Right forelimb (tissue), 1 donor: ENCODE measurements around the gene GPR141.

Experiments
- DNase-seq: peaks from one replicate; pipeline ENCODE4 v3.0.0-alpha.2; 2018

GPR141 gene

GRCh38 chr7:37738321-37738720 lies 54.8 kb downstream of the GPR141 start:
- no peak for DNase-seq

DNA sequence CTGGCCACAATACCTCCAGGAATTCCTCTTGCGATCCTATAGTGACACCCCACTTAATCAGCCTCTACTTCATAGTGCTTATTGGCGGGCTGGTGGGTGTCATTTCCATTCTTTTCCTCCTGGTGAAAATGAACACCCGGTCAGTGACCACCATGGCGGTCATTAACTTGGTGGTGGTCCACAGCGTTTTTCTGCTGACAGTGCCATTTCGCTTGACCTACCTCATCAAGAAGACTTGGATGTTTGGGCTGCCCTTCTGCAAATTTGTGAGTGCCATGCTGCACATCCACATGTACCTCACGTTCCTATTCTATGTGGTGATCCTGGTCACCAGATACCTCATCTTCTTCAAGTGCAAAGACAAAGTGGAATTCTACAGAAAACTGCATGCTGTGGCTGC lies 56.8 kb downstream of the GPR141 start:
- no peak for DNase-seq

- DNase-seq = no peak
These were observed 58.2 kb downstream of the GPR141 start for GRCh38 chr7:37741776-37742175.

DNA sequence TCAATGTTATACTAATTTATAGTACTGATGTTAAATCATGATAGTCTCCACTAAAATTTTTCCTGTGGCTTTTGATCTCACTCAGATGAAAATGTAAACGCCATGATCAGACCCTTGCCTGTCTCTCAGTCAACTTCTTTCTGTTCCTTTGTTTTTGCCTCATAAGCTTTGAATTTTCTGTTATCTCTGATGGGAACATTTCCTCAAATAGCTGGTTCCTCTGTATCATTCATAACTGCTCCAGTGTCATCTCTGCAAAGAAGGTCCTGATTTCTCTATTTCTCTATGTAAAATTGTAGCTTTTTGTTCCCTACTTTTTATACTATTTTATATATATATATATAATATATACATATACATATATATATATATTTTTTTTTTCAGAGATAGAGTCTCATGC lies 67.5 kb downstream of the GPR141 start:
- DNase-seq = no peak

- DNase-seq = no peak
These were observed 70.0 kb downstream of the GPR141 start for GRCh38 chr7:37753398-37754050.

DNA sequence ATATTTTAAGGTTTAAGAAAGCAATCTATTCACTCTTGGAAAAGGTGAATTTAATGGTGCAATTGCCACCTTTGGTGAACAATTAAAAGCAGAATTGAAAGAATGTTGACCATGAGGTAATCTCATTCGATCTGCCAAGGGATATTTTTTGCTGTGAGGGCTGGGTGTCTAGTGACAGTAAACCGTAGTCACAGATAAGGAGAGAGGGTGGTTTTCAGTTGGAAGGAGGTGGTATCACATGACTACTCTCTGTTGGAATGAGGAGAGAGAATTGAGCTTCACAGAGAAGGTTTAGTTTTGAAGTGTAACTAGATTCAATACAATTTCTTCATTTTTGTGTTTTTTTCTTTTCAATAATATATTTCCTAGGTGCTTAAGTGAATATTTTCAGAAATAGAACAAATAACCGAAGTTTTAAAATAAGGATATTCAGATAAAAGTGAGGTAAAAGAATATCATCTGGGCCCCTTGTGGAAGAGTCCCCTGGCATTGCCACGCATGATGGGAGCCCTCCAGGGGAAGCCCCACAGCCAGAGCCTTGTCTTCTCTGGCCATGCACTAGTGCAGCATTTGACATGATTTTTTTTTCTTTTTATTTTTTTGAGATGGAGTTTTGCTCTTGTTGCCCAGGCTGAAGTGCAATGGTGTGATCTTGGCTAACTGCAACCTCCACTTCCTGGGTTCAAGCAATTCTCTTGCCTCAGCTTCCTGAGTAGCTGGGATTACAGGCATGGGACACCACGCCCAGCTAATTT lies 73.4 kb downstream of the GPR141 start:
- DNase-seq = no peak

DNA sequence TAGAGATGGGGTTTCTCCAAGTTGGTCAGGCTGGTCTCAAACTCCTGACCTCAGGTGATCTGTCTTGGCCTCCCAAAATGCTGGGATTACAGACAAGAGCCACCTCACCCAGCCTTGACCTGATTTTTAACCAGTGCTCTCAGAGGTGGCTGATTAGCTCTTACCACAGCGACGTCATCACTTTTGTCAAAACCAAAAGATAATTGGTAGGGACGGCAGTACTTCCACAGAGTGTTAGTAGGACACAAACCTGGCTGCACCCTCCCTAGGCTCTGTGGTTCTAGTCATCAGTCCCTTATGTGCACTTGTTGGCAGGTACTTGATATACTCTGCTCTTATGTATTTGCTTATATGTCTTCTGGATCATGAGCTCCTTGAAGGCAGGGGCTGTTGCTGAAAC lies 74.0 kb downstream of the GPR141 start:
- DNase-seq = no peak

- DNase-seq = no peak
These were observed 75.0 kb downstream of the GPR141 start for GRCh38 chr7:37758501-37759045.

- peak; percentile 58 for DNase-seq
These were observed 76.0 kb downstream of the GPR141 start for GRCh38 chr7:37759526-37759925.

DNA sequence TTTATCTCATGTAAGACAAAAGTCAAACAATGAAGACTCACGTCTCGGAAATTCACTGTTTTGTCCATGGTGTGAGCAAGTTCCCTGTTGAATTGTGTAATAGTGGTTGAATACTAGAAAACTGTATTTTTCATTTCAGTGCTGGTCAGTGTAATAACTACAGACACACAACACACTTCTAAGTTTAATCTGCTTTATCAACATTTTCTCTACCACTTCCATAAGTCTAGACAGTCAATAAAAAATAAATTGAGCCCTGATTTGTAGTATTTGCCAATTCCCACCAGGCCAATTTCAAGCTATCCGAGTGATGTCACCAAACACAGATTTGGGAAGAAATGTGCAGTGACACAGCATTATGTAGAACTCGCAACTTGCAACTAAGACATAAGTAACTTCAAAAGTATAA lies 81.9 kb downstream of the GPR141 start:
- DNase-seq = no peak

DNA sequence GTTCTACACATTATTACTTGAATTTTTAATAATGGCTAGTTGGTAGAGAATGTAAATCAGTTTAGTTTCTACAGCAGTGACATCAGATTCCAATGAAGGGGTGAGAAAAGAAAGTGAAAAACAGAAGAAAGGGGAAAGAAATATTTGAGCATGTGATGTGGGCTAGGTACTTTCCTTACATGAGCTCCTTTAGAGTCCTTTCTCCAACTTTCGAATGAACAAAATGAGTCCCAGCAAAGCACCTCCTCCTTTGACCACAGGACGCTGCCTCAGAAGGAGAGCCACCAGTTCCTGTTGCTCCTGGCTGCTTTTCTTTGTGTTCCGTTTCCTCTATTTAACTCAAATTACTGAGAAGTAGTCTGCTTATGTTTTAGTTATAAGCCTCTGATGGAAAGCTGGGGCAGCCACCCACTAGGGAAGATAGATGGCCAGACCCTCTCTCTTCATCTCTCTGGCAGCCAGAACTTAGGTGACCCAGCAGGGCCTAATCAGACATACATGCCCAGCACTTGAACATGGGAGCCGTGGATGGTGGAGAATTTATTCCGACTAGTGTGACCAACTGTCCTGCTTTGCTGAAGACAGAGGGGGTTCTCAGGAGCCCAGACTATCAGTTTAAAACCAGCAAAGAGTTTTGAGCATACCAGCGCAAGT lies 82.4 kb downstream of the GPR141 start:
- no peak for DNase-seq

- DNase-seq = no peak
These were observed 85.0 kb downstream of the GPR141 start for GRCh38 chr7:37768611-37769010.

- no peak for DNase-seq
These were observed 85.7 kb downstream of the GPR141 start for GRCh38 chr7:37769291-37769690.

DNA sequence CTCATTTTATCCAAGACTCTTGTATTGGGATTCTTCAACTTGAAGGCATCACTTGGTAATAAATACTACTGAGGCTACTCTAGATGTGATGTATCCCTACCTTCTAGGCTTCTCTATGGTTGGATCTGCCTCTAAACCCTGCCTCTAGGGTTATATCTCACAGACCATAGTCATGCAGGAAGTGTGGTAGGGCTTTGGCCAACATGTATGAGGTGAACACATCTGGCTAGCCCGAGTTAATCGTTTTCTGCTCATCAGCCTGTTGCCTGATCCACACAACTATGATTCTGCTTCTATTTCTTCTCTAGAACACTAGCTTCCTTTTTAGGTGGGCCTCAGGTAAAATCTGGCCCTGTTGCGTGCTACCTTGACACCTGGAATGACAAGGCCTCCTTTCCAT lies 86.2 kb downstream of the GPR141 start:
- no peak for DNase-seq

- no peak for DNase-seq
These were observed 87.3 kb downstream of the GPR141 start for GRCh38 chr7:37770838-37771237.

GRCh38 chr7:37771342-37771741 lies 87.8 kb downstream of the GPR141 start:
- DNase-seq = no peak

- no peak for DNase-seq
These were observed 88.2 kb downstream of the GPR141 start for GRCh38 chr7:37771801-37772200.

DNA sequence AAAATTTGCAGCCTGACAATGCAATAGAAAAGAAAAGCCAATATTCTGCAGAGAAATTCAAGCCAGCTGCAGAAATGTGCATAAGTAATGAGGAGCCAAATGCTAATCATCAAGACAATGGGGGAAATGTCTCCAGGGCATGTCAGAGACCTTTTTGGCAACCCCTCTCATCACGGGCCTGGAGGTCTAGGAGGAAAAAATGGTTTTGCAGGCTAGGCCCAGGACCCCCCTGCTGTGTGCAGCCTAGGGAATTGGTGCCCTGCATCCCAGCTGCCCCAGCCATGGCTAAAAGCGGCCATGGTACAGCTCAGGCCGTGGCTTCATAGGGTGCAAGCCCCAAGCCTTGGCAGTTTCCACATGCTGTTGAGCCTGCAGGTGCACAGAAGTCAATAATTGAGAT lies 92.4 kb downstream of the GPR141 start:
- DNase-seq = no peak

DNA sequence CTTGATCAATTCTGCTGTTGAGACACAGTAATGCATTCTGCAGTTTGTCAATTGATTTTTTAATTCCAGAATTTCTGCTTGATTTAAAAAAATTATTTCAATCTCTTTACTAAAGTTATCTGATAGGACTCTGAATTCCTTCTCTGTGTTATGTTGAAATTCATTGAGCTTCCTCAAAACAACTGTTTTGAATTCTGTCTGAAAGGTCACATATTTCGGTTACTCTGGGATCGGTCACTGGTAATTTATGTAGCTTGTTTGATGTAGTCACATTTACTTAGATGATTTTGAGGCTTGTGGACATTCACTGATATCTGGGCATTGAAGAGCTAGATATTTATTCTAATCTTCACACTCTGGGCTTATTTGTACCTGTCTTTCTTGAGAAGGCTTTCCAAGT lies 97.6 kb downstream of the GPR141 start:
- no peak for DNase-seq

GRCh38 chr7:37782166-37782565 lies 98.6 kb downstream of the GPR141 start:
- no peak for DNase-seq

- DNase-seq = no peak
These were observed 100.4 kb downstream of the GPR141 start for GRCh38 chr7:37784015-37784414.

DNA sequence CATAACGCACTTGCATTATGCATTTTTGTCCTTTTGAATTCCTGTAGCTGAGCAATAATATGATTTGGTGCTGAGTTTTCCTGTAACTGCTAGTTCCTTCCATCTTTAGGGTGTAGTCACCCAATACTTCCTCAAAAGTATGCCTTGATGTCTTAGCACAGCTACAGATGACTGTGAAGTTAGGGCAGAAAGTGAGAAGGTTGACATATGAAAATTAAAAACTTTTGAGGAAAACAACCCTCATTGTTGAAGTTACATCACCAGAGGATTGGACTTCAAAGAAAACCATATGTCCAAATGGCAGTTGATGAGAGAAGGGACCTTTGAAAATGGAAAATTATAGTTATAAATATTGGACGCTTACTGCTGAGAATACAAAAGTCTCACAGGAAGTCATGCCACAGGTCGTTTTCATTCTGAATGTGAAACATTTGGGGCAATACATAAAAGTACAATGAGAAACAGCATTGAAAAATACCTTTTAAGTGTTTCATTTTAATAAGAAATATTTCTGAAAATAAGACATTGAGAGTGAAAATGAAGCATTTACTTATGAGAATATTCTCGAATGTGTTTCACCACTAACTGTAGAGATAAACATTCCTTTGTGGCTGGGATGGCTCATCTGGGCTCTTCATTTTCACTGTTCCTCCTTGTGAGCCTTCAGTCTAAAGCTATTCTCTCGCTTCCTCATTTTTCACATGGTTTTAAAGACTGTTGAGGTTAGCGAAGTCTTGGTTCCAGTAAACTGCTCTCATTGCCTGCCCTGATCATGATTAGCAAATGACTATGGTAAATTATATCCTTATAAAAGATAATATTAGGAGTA lies 103.4 kb downstream of the GPR141 start:
- no peak for DNase-seq
